Loucy (cell line): ENCODE measurements around the gene LYRM4.

Experiments used
- H2AFZ ChIP-seq: fragments of 200-600 bp; sonication (generic); 2 replicates; pipeline ENCODE4 v1.6.0; 2016; ENCODE audit warnings: antibody characterized with exemption, mild to moderate bottlenecking, low read length, moderate library complexity
- H3F3A ChIP-seq: fragments of 200-600 bp; 2 replicates; pipeline ENCODE4 v1.6.0; 2016; ENCODE audit warnings: antibody characterized with exemption, low read depth, mild to moderate bottlenecking
- H3K27me3 ChIP-seq: fragments of 200-600 bp; sonication (generic); 2 replicates; pipeline ENCODE4 v1.6.1; 2014; ENCODE audit warnings: low read length, mild to moderate bottlenecking; ENCODE audit not compliant: insufficient read depth, poor library complexity, severe bottlenecking
- H3K36me3 ChIP-seq: fragments of 200-600 bp; sonication (generic); 2 replicates; pipeline ENCODE4 v1.6.1; 2016; ENCODE audit warnings: low read length; ENCODE audit not compliant: insufficient read depth
- H3K4me1 ChIP-seq: fragments of 200-600 bp; sonication (generic); 2 replicates; pipeline ENCODE4 v1.5.1; 2014; ENCODE audit warnings: low read length, mild to moderate bottlenecking; ENCODE audit not compliant: insufficient read depth, poor library complexity, severe bottlenecking
- H3K4me2 ChIP-seq: fragments of 200-600 bp; sonication (generic); 2 replicates; pipeline ENCODE4 v1.6.0; 2014; ENCODE audit warnings: antibody characterized with exemption, low read length, low read depth, mild to moderate bottlenecking; ENCODE audit not compliant: poor library complexity, severe bottlenecking
- H3K4me3 ChIP-seq: fragments of 200-600 bp; sonication (generic); 2 replicates; pipeline ENCODE4 v1.5.1; 2014; ENCODE audit warnings: low read length, mild to moderate bottlenecking, mixed read lengths; ENCODE audit not compliant: poor library complexity, severe bottlenecking
- H3K79me2 ChIP-seq: fragments of 200-600 bp; sonication (generic); 2 replicates; pipeline ENCODE4 v1.6.1; 2014; ENCODE audit warnings: low read length; ENCODE audit not compliant: insufficient read depth
- H3K9ac ChIP-seq: fragments of 200-600 bp; sonication (generic); 2 replicates; pipeline ENCODE4 v1.6.0; 2014; ENCODE audit warnings: mild to moderate bottlenecking, low read depth, low read length, moderate library complexity; ENCODE audit not compliant: poor library complexity, severe bottlenecking
- H3K9me2 ChIP-seq: fragments of 200-600 bp; sonication (generic); replicated peaks from 2 replicates; pipeline ENCODE4 v1.6.1; 2016; ENCODE audit warnings: low read depth, low read length, mixed read lengths
- H3K9me3 ChIP-seq: fragments of 200-600 bp; sonication (generic); 2 replicates; pipeline ENCODE4 v1.6.1; 2014; ENCODE audit warnings: mild to moderate bottlenecking, antibody characterized with exemption, low read length, low read depth; ENCODE audit not compliant: insufficient read depth
- H4K20me1 ChIP-seq: fragments of 200-600 bp; sonication (generic); 2 replicates; pipeline ENCODE4 v1.6.0; 2014; ENCODE audit warnings: antibody characterized with exemption, low read length, mild to moderate bottlenecking; ENCODE audit not compliant: insufficient read depth, poor library complexity, severe bottlenecking
- EZH2phosphoT487 ChIP-seq: fragments of 200-600 bp; IDR thresholded peaks from 2 replicates; pipeline ENCODE4 v1.6.1; 2018; ENCODE audit warnings: antibody characterized with exemption, mild to moderate bottlenecking, moderate library complexity, borderline replicate concordance
- TF ChIP-seq, protein P1 (sequence below): fragments of 200-600 bp; sonication (generic); conservative IDR thresholded peaks from 2 replicates; pipeline ENCODE4 v1.5.1; 2014; ENCODE audit warnings: mild to moderate bottlenecking, antibody characterized with exemption, low read length

The LYRM4 gene

DNA sequence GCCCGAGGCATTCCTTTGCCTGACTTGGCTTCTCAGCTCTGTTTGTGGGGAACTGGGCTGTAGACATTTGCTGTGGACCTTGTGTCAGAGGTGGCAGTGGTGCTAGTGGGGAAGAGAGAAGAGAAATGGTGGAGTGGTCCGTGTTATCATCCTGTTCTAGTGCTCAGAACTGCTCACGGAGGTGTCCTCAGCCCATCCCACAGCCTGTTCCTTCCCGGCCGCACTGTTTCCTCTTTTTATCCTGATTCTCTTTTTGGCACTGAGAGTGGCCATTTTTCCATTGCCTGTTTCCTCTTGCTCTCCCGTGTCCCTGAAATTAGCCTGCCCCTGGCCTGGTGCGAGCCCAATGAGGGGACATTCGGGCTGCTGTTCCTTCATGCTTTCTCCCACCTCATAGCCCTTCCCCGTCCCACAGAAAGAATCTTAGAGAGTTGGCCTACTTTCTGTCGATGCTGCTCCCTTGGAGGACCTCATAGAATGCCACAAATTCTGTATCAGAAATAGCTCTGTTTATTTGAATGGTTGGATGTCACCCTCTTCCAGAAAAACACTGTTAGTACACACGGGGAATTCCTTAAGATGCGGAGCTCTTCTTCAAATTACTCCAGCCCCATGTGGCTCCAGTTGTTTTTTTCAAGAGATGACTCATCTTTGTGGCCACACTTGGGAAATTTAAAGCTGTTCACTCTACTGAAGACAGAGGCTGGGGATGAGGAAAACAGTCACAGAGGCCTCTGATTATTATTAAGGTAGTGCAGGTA, 26.6 kb upstream of the LYRM4 start:
- Histone ChIP-seq H3F3A (no peaks in the 10 kb centered on the region), H3K4me3 (no peak overlapping the region)
- TF ChIP-seq, protein P1, sequence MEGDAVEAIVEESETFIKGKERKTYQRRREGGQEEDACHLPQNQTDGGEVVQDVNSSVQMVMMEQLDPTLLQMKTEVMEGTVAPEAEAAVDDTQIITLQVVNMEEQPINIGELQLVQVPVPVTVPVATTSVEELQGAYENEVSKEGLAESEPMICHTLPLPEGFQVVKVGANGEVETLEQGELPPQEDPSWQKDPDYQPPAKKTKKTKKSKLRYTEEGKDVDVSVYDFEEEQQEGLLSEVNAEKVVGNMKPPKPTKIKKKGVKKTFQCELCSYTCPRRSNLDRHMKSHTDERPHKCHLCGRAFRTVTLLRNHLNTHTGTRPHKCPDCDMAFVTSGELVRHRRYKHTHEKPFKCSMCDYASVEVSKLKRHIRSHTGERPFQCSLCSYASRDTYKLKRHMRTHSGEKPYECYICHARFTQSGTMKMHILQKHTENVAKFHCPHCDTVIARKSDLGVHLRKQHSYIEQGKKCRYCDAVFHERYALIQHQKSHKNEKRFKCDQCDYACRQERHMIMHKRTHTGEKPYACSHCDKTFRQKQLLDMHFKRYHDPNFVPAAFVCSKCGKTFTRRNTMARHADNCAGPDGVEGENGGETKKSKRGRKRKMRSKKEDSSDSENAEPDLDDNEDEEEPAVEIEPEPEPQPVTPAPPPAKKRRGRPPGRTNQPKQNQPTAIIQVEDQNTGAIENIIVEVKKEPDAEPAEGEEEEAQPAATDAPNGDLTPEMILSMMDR = no peak
- TF ChIP-seq EZH2phosphoT487 = no peak

DNA sequence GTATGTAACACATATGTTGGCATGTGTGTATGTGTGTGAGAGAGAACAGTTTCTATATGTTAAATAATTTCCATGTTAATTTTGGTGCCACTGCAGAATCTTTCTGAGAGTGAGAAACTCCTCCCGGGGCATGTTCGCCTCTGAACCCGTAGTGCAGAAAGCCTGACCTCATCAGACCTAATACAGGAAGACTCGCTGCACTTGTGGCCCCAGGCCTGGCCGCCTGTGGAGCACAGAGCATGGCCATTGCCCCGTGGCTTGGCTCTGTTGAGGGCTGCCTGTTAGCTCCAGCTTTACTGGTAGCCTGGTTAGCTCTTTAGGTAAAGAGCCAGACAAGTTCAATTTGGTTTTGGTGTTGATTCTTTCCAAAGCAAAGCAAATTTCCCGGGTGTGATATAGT, 26.0 kb upstream of the LYRM4 start:
- no peaks in the 10 kb centered on the region for H3K9me3 ChIP-seq

More for the DNA sequence above, 26.6 kb upstream of the LYRM4 start:
- H3K36me3 ChIP-seq = no peaks in the 10 kb centered on the region
- H4K20me1 ChIP-seq = no peaks in the 10 kb centered on the region
- H3K9ac ChIP-seq = no peak overlapping the region
- H3K9me3 ChIP-seq = no peaks in the 10 kb centered on the region
- H3K79me2 ChIP-seq = peaks cover 2% of the 10 kb centered on the region
- H2AFZ ChIP-seq = no peak overlapping the region
- no peak overlapping the region for H3K4me2 ChIP-seq
- H3K27me3 ChIP-seq = no peaks in the 10 kb centered on the region
- no peaks in the 10 kb centered on the region for H3K9me2 ChIP-seq
- peaks cover 6% of the 10 kb centered on the region for H3K4me1 ChIP-seq

DNA sequence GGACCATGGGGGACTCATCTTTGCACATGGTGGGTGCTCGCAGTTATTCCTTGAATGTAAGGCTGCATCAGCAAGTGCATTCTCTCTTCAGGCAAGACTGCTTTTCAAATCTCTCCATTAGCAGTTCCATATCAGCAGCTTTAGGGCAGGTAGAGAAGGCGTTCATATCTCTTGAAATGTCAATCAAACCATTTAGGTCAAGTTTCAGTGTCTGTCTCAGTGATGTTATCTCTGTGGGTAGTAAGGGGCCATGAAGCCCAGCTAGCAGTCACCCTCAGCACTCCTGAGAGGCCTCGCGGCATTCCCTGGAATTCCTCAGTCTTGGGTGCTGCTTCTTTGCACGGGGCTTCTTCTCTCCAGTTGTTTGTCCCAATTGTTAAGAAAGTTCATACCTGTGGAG, 24.8 kb upstream of the LYRM4 start:
- no peaks in the 10 kb centered on the region for H3K9me3 ChIP-seq
- peaks cover 11% of the 10 kb centered on the region; the same call in 1 of the 2 replicates for H3K79me2 ChIP-seq
- peaks cover 8% of the 10 kb centered on the region for H3K4me1 ChIP-seq
- H3K4me2 ChIP-seq = no peak overlapping the region
- H3K4me3 ChIP-seq = no peak overlapping the region
- H3F3A ChIP-seq = no peaks in the 10 kb centered on the region
- no peak for TF ChIP-seq EZH2phosphoT487
- TF ChIP-seq, protein P1 = no peak
- no peaks in the 10 kb centered on the region for H3K27me3 ChIP-seq
- no peaks in the 10 kb centered on the region for H4K20me1 ChIP-seq
- H3K9me2 ChIP-seq = no peaks in the 10 kb centered on the region
- H3K36me3 ChIP-seq = no peaks in the 10 kb centered on the region
- no peak overlapping the region for H3K9ac ChIP-seq
- H2AFZ ChIP-seq = no peak overlapping the region

More for the DNA sequence above, 26.0 kb upstream of the LYRM4 start:
- H3F3A ChIP-seq = no peaks in the 10 kb centered on the region
- no peaks in the 10 kb centered on the region for H3K27me3 ChIP-seq
- H3K79me2 ChIP-seq = peaks cover 8% of the 10 kb centered on the region; the same call in 1 of the 2 replicates
- H3K4me3 ChIP-seq = no peak overlapping the region
- no peaks in the 10 kb centered on the region for H3K36me3 ChIP-seq
- H3K4me2 ChIP-seq = no peak overlapping the region
- no peak overlapping the region for H3K9ac ChIP-seq
- peaks cover 6% of the 10 kb centered on the region for H3K4me1 ChIP-seq
- H2AFZ ChIP-seq = no peak overlapping the region
- H3K9me2 ChIP-seq = no peaks in the 10 kb centered on the region
- TF ChIP-seq, protein P1 = no peak
- TF ChIP-seq EZH2phosphoT487 = no peak
- no peaks in the 10 kb centered on the region for H4K20me1 ChIP-seq
